ENCODE measurements around the gene HSD17B8.

Gene HSD17B8

DNA sequence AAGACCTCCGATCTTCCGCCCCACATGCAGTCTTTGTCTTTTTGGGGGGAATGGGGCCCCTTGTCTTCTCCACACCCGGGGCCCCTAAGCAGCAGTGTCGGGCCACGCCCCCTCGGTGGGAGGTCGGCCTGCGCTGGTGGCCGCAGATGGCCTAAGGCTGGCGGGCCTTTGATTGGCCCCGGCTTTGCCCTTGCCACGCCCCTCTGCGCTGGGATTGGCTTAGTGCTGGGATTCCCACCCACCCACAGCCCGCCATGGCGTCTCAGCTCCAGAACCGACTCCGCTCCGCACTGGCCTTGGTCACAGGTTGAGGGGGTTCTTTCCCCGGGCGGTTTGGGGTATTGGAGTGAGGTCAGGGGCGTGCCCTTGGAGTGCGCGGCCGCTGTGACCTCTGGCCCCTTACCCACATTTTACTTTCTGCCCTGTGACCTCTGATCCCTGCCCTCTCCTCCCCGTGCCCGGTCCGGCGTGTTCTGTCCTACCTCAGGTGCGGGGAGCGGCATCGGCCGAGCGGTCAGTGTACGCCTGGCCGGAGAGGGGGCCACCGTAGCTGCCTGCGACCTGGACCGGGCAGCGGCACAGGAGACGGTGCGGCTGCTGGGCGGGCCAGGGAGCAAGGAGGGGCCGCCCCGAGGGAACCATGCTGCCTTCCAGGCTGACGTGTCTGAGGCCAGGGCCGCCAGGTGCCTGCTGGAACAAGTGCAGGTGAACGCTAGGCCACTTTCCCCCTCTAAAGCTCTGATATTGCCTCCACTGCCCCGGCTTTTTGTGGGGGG, at the start of gene HSD17B8:
Gene HSD17B8 (plus strand): TSS at position 241 of the 776 bp plus-strand sequence. CDS start 14 bp downstream, at position 255.
- peak; percentile 45 for ATAC-seq

DNA sequence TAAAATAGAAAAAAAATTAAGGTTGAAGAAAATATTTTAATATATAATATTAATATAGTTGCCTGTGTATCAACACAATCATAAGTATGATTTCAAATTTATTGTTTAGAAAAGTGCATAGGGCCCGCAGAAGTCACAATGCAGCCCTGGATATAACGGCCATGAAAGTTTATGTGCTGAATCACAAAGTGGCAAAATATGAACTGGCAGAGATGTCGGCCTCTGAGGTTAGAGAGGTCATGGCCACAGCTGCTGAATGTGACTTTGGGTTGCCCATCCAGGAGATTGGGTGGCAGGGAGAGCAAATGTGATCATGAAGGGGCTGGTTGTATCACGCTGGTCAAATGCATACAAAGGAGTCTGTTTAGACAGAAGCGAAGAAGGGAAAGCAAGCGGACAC, 47.9 kb upstream of the HSD17B8 start:
- ATAC-seq: no peak
- no peak for DNase-seq

More for the DNA sequence above, at the start of gene HSD17B8:
- peak; percentile 98 for DNase-seq

DNA sequence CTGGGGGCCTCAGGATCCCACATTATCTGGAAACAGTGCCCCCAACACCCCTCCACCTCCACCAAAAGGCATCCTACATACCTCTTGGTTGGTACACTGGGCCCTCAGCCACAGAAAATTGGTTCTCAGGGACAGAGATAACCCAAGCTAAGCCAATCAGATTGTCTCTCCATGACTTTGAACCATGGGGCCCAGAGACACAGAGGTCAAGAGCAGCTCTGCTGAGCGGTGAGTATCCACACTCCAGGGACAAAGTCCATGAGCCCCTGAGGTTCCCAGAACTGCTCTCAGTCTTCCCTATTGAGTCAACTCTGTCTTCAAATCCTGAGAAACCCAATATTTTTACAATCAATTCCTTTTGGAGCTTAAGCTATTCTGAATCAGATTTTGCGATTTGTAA, 47.5 kb upstream of the HSD17B8 start:
- DNase-seq: no peak
- ATAC-seq: no peak

GRCh38 chr6:33160096-33160495, 44.4 kb upstream of the HSD17B8 start:
- ATAC-seq (no peak), DNase-seq (no peak)

GRCh38 chr6:33160728-33161344, 43.6 kb upstream of the HSD17B8 start:
- ATAC-seq (peak; percentile 28), DNase-seq (peak; percentile 24)

DNA sequence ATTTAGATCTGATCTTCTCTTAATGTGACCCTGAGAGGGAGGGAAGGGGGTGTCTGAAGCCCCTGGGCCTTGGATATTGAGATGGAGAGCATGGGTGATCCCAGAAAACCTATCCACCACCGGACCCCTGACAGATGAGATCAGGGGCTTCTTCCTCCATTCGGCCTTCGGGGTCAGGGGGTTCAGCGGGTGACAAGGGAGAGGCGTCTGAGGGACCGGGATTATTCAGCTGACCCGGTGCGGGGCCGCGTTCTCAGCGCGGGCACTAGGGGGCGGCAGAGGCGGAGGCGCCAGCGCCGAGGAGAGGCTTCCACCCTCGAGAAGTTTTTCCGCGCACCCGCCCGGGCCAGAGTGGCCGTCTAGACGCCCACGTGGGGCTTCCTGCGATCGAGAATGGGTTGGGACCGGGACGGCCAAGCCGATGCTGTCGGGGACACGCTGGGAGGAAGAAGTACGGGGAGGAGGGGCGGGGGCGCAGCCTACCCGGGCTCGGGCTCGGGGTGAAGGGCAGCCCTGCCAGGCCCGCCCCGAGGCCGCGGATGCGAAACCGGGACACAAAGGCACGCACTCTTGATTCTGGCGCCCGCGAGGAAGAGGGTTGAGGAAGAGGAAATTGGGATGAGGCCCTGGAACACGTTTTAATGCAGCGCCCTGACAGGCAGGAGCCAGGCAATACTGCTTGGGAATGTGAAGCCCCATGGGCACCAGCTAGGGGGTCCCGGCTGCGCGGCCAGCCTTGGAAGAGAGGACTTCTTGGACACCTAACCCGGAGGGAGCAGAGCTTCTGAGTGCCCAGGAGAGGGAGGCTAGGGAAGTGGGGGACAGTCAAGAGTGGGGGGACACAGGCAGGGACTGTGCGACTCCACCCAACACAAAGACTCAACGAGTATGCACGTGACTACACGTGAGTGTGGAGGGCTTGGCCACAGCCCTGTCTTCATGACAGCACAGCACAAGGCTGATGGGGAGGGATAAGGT, 42.8 kb upstream of the HSD17B8 start:
- peak; percentile 91 for DNase-seq

DNA sequence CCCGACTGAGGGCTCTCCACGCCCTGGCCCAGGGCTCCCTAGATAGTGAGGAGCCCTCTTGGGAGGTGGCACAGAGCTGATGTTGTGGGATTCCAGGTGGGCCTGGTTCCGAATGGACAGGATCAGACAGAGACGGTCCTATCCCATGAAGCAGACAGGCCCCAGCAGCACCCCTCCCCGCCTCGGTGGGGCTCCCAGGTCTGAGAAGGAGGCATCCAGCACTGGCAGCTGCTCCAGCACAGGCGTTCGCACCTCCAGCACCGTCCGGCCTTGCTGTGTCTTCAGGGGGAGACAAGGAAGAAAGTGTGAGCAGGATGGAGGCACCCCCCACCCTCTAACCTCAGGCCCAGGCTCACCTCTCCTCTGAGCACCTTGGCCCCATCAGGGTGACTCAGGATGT, 40.9 kb upstream of the HSD17B8 start:
- no peak for ATAC-seq

More for the DNA sequence above, 42.8 kb upstream of the HSD17B8 start:
- peak; percentile 90 for ATAC-seq

DNA sequence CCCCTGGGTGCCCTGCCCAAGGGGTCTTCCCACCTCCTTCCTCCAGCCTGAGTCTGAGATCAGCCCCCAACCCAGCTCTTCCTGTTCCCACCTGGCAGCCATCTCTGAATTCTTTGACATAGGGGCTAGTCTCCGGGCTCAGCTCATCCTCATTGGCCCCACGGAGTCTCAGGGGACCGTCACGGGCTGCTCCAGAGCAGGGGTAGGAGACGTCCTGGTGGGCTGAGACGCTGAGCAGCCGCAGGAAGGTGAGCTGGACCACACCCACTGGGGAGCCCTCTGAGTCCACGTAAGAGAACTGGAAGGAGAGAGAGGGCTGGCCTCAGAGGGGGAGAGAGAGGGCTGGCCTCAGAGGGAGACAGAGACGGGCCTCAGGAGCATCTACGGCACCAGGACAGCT, 40.3 kb upstream of the HSD17B8 start:
- ATAC-seq (no peak), DNase-seq (no peak)

More for the DNA sequence above, 40.9 kb upstream of the HSD17B8 start:
- DNase-seq: no peak

GRCh38 chr6:33164665-33165373, 39.6 kb upstream of the HSD17B8 start:
- ATAC-seq (no peak), DNase-seq (no peak)

DNA sequence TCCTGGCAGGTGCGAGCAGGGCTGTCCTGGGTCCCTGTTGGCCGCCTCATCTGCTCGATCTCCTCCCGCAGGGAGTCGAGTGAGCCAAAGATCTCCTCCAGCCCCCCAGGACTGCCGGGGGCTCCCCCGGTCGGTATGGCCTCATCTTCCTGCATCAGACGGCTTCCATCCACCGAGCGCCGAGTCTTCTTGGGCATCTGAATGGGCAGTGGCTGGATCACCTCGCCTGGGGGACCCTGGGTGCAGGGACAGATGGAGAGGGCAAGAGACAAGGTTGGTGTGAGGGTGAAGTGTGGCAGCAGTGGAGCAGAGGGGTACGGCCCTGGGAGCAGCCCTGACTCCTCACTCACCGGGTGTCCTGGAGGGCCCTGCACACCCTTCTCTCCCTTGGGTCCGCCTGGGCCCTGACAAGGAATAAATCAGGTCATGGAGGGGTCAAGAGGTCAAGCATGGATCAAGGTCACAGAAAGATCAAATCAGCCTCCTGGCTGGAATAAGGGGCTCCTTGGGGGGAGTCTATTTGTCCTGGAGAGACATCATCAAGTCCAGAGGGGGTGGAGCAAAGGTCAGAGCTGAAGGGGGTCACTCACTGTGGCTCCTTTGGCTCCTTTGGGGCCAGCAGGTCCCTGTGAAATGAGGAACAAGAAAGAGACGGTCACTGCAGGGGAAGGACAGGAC, 38.7 kb upstream of the HSD17B8 start:
- ATAC-seq: no peak

GRCh38 chr6:33166363-33166762, 38.1 kb upstream of the HSD17B8 start:
- ATAC-seq: no peak
- no peak for DNase-seq

More for the DNA sequence above, 38.7 kb upstream of the HSD17B8 start:
- DNase-seq: no peak

GRCh38 chr6:33166811-33167210, 37.6 kb upstream of the HSD17B8 start:
- no peak for DNase-seq
- ATAC-seq: no peak

- DNase-seq: no peak
Observed at GRCh38 chr6:33167374-33168283, 36.8 kb upstream of the HSD17B8 start.

DNA sequence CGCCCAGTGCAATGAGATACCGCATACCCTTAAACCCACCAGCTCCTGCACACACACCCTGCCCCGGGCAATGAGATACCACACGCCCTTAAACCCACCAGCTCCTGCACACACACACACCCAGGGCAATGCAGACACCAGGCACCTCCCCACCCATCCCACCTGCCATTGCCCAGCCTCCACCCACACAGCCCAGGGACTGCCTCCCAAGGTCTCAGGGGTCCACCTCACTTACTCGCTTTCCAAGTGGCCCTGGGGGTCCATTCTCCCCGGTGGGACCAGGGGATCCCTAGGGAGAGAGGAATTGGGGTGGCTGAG, 36.2 kb upstream of the HSD17B8 start:
- ATAC-seq (no peak), DNase-seq (no peak)

More at GRCh38 chr6:33167374-33168283, 36.8 kb upstream of the HSD17B8 start:
- ATAC-seq: no peak

- ATAC-seq: no peak
- DNase-seq: no peak
Observed at GRCh38 chr6:33168639-33169038, 35.8 kb upstream of the HSD17B8 start.

DNA sequence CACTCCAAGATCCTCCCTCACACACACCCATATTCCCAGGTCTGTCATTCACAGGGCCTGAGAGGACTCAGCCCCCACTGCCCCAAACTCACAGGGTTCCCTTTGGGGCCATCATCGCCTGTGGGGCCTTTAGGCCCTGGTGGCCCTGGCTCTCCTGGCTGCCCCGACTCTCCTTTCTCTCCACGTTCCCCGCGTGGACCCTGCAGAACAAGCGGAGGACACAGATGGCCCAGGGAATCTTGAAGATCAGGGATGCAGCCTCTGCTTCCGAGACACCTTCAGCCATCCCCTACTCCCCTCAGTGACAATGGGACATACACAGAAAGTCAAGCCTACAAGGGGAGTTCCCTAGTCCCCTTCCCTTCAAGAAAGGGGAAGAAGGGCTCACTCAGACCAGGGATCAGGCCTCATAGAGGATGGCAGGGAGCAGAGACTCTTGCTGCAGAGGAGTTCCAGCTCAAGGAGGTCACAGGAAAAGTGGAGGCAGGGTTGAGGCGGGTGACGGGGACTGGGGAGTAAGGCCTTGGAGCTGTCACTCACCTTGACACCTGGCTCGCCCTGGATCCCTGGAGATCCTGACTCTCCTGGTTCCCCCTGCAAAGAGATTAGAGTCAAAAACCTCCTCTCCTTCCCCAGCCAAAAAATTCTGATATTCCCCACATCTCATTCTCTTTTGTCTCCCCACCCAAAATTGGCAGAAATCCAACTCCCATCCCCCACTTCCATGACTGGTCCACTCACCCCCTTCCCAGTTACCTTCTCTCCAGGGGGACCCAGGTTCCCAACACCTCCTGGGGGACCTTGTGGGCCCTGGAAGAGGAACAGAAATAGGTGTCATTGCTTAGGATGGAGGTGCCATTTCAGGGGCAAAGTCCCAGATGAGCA, 34.9 kb upstream of the HSD17B8 start:
- DNase-seq (no peak), ATAC-seq (no peak)

GRCh38 chr6:33170176-33171015, 34.1 kb upstream of the HSD17B8 start:
- no peak for DNase-seq
- ATAC-seq: peak; percentile 4

All from stimulated activated naive CD8-positive, alpha-beta T cell treated with anti-CD3 and anti-CD28 coated beads, Interleukin-15, Interleukin-2, amounts not matched to agents 100 U/mL and 50 U/mL, for 24 hours (primary cell).